DND-41 (cell line): Measurements from ENCODE around the gene MLH1.

Experiments
- ATAC-seq: fragments of 200-7000 bp; cut with Tn5 transposase; 3 replicates; pipeline ENCODE4 v1.9.1; 2021; ENCODE audit warnings: low read depth; ENCODE audit not compliant: insufficient read depth
- DNase-seq: peaks from one replicate; pipeline ENCODE4 v3.0.0-alpha.2; 2020
- H2AFZ ChIP-seq: 2 replicates; pipeline ENCODE4 v1.6.0; 2012; ENCODE audit warnings: low read depth, low read length
- H3K27ac ChIP-seq: 2 replicates; pipeline ENCODE4 v1.5.1; 2012; ENCODE audit warnings: low read length, inconsistent platforms
- H3K27me3 ChIP-seq: fragments of 200-600 bp; sonication (generic); 2 replicates; pipeline ENCODE4 v1.6.0; 2012; ENCODE audit warnings: low read length, mild to moderate bottlenecking, inconsistent platforms; ENCODE audit not compliant: insufficient read depth, poor library complexity
- H3K36me3 ChIP-seq: 2 replicates; pipeline ENCODE4 v1.5.1; 2012; ENCODE audit warnings: low read length, inconsistent platforms; ENCODE audit not compliant: insufficient read depth
- H3K4me1 ChIP-seq: 2 replicates; pipeline ENCODE4 v1.5.1; 2012; ENCODE audit warnings: mild to moderate bottlenecking, low read length; ENCODE audit not compliant: insufficient read depth
- H3K4me2 ChIP-seq: 2 replicates; pipeline ENCODE4 v1.6.0; 2012; ENCODE audit warnings: mild to moderate bottlenecking, moderate library complexity, low read length, inconsistent platforms; ENCODE audit not compliant: insufficient read depth
- H3K4me3 ChIP-seq, 2 experiments: fragments of 200-600 bp in 1 of 2; shearing (Covaris generic) in 1 of 2; 2 replicates each; pipeline ENCODE4 v1.5.1; 2012 to 2016; ENCODE audit warnings: inconsistent platforms in 2 of 2, low read length in 2 of 2, mild to moderate bottlenecking in 2 of 2, low read depth in 1 of 2, moderate library complexity in 1 of 2
- H3K79me2 ChIP-seq: 2 replicates; pipeline ENCODE4 v1.6.0; 2012; ENCODE audit warnings: low read length, inconsistent platforms; ENCODE audit not compliant: insufficient read depth
- H3K9ac ChIP-seq: 2 replicates; pipeline ENCODE4 v1.6.0; 2012; ENCODE audit warnings: low read depth, mild to moderate bottlenecking, inconsistent platforms, low read length, moderate library complexity
- H3K9me3 ChIP-seq: 2 replicates; pipeline ENCODE4 v1.5.1; 2012; ENCODE audit warnings: low read length, moderate library complexity, mild to moderate bottlenecking, inconsistent platforms; ENCODE audit not compliant: insufficient read depth, severe bottlenecking
- H4K20me1 ChIP-seq: 2 replicates; pipeline ENCODE4 v1.6.0; 2012; ENCODE audit warnings: low read length; ENCODE audit not compliant: insufficient read depth
- CTCF ChIP-seq: IDR thresholded peaks from 2 replicates; pipeline ENCODE4 v1.5.1; 2012; ENCODE audit warnings: borderline replicate concordance, low read length, moderate library complexity, mild to moderate bottlenecking; ENCODE audit not compliant: poor library complexity, severe bottlenecking; ENCODE audit errors: extremely low read depth
- EZH2 ChIP-seq: IDR thresholded peaks from 3 replicates; pipeline ENCODE4 v1.6.1; 2012; ENCODE audit warnings: borderline replicate concordance, low read depth, mild to moderate bottlenecking, moderate library complexity, low read length, inconsistent platforms; ENCODE audit not compliant: severe bottlenecking

The MLH1 gene

DNA sequence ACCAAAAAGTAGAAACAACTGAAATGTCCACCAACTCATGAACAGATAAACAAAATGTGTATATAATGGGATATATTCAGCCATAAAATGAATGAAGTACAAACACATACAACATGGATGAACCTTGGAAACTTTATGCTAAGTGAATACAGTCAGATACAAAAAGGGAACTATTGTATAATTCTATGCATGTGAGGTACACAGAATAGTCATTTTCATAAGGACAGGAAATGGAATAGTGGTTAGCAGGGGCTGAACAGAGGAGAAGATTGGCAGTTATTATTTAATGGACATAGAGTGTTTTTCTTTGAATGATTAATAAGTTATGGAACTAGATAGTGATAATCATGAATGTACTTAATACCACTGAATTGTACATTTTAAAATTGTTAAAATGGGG is 28.5 kb upstream of the MLH1 start:
- Histone ChIP-seq H3K79me2 (no peaks in the 10 kb centered on the region), H3K9ac (no peak overlapping the region), H3K4me2 (no peak overlapping the region), H2AFZ (no peak overlapping the region), H3K27me3 (no peaks in the 10 kb centered on the region), H3K36me3 (no peaks in the 10 kb centered on the region), H3K27ac (no peak overlapping the region), H3K4me3 (no peak overlapping the region), H3K4me1 (peaks cover 13% of the 10 kb centered on the region), H3K9me3 (no peaks in the 10 kb centered on the region), H4K20me1 (no peaks in the 10 kb centered on the region)
- DNase-seq (no peak), ATAC-seq (no peak)
- TF ChIP-seq EZH2 = no peak

- no peak for ATAC-seq
- TF ChIP-seq EZH2 (no peak), CTCF (no peak)
- H3K9me3 ChIP-seq = no peaks in the 10 kb centered on the region
- H2AFZ ChIP-seq = no peak overlapping the region
- no peak overlapping the region for H3K4me3 ChIP-seq
- H3K9ac ChIP-seq = no peak overlapping the region
- peaks cover 19% of the 10 kb centered on the region for H3K4me1 ChIP-seq
- no peak overlapping the region for H3K4me2 ChIP-seq
- H4K20me1 ChIP-seq = no peaks in the 10 kb centered on the region
- no peak for DNase-seq
- no peaks in the 10 kb centered on the region for H3K36me3 ChIP-seq
- no peak overlapping the region for H3K27ac ChIP-seq
- no peaks in the 10 kb centered on the region for H3K27me3 ChIP-seq
- H3K79me2 ChIP-seq = no peaks in the 10 kb centered on the region
Observed at GRCh38 chr3:36965440-36965839, 27.9 kb upstream of the MLH1 start.

- Histone ChIP-seq H3K4me2 (peak overlapping the region; percentile 58; the same call in 1 of the 2 replicates), H3K4me1 (peaks cover 38% of the 10 kb centered on the region), H3K9me3 (no peaks in the 10 kb centered on the region), H3K36me3 (no peaks in the 10 kb centered on the region), H2AFZ (peak overlapping the region; percentile 60), H3K9ac (peak overlapping the region; percentile 36; the same call in 1 of the 2 replicates), H4K20me1 (no peaks in the 10 kb centered on the region), H3K79me2 (no peaks in the 10 kb centered on the region), H3K27ac (peak overlapping the region; percentile 80), H3K27me3 (no peaks in the 10 kb centered on the region), H3K4me3 (no peak overlapping the region)
- DNase-seq = no peak
- no peak for ATAC-seq
- TF ChIP-seq EZH2 (no peak), CTCF (no peak)
Observed at GRCh38 chr3:36969085-36969484, 24.2 kb upstream of the MLH1 start.

DNA sequence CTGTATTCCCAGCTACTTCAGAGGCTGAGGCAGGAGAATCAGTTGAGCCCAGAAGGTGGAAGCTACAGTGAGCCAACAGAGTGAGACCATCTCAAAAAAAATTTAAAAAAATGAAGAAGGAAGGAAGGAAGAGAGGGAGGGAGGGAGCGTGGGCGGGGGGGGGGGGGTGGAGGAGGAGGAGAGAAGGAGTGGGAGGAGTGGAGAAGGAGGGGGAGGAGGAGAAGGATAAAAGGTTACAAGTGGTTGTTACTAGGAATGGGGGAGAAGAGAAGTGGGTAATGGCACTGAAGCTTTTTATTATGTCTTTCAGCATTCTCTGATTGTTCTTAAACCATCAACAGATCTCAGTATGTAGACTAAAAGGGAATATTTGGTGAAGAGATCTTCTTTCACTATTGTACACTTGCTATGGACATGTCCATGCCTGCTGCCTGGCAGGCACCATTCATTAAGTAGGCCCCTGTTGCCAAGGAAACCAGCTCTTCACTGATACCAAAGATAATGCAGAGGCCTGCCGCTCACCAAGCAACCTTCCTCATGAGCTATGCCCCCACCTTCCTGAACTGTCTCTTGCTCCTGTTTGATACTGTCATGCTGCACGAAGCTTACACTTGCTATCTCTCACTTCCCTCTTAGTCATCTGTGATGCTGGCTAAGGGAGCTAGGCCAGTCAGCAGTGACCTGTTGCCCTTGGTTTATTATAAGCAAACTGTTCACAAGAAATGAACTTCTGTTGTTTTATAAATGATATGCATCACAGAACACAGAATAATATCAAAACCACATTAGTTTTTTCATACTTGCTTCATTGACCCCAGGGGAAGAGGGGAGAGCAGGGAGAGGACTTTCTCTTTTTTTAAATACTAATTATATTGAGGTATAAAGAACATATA is 23.5 kb upstream of the MLH1 start:
- Histone ChIP-seq H3K4me1 (peaks cover 38% of the 10 kb centered on the region), H3K36me3 (no peaks in the 10 kb centered on the region), H3K4me3 (peak overlapping the region in 1 of 2 experiments; percentile 23; a peak in 2 of 4 replicates), H4K20me1 (no peaks in the 10 kb centered on the region), H3K9ac (peak overlapping the region; percentile 36), H3K27ac (peak overlapping the region; percentile 80), H3K4me2 (peak overlapping the region; percentile 58), H3K79me2 (no peaks in the 10 kb centered on the region), H2AFZ (peak overlapping the region; percentile 60), H3K9me3 (no peaks in the 10 kb centered on the region), H3K27me3 (no peaks in the 10 kb centered on the region)
- peak; percentile 81 for DNase-seq
- no peak for TF ChIP-seq CTCF
- no peak for TF ChIP-seq EZH2
- ATAC-seq = peak; percentile 95
